Measurements from ENCODE around the gene CDC42BPA.
"Not testable (repeated sequence)": the region's sequence is repeated elsewhere in the genome, so short reads cannot be mapped to it uniquely, and the experiment has no call there.

CDC42BPA gene

DNA sequence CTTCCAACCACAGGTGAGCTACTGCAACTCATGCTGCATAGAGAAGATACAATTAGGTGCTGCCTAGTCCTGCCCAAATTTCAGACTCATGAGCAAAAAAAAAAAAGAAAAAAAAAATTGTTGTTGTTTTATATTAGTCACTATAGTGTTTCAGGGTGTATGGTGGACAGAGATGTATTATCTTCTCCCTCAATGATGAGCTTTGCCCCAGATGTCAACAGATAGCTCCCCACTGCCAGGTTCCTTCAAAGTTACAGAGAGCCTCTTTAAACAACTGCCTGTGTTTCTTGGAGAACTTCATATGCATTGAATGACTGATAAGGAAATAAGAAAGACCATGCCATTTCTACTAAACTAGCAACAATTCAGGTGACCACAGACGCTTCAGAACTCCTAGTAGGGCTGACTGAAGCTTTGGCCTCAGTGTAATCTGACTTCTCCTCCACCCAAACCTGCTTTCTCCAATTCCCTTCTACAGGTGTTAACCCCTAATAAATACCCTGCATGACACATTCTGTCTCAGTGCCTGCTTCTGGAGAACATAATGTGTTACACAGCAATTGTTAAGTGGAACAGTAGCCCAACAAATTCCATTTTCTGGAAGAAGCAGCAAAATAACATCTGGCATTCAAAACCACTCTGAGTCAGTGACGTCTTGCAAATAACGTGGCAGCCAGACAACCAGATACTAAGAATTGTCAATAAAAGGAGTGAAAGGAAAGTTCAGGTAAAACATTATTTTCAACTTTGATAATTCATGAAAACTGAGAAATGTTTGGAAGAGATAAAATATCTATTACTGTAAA is 147.7 kb downstream of the CDC42BPA start:
- H3K27ac Mint-ChIP-seq, result no peak overlapping the region
- ATAC-seq, result no peak
- H3K9me3 Mint-ChIP-seq, result no peaks in the 10 kb centered on the region
- H3K4me3 Mint-ChIP-seq, result no peak overlapping the region
- no peaks in the 10 kb centered on the region for H3K27me3 Mint-ChIP-seq
- H3K4me1 Mint-ChIP-seq, result peaks cover 6% of the 10 kb centered on the region
- no peak for DNase-seq

DNA sequence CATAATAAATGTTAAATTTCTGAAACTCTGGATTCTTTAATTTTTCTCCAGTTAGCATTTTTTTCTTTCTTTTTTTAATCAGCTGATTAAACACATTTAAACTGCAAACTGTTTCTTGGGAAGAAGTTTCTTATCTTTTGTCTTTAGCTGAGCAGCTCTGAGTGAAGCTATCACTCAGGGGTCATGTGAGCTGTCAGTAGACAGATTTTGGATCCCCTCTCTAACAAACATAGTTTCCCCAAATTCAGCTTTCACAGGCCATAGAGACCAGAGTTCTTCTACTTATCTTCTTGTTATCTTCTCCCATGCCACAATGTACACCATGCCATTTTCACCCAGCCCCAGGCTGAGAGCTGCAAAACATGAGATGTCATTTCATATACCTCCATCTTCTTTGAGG is 148.9 kb downstream of the CDC42BPA start:
- peaks cover 6% of the 10 kb centered on the region for H3K4me1 Mint-ChIP-seq
- H3K27ac Mint-ChIP-seq, result no peak overlapping the region
- H3K27me3 Mint-ChIP-seq, result no peaks in the 10 kb centered on the region
- H3K9me3 Mint-ChIP-seq, result no peaks in the 10 kb centered on the region
- ATAC-seq, result no peak
- no peak overlapping the region for H3K4me3 Mint-ChIP-seq
- DNase-seq, result no peak

DNA sequence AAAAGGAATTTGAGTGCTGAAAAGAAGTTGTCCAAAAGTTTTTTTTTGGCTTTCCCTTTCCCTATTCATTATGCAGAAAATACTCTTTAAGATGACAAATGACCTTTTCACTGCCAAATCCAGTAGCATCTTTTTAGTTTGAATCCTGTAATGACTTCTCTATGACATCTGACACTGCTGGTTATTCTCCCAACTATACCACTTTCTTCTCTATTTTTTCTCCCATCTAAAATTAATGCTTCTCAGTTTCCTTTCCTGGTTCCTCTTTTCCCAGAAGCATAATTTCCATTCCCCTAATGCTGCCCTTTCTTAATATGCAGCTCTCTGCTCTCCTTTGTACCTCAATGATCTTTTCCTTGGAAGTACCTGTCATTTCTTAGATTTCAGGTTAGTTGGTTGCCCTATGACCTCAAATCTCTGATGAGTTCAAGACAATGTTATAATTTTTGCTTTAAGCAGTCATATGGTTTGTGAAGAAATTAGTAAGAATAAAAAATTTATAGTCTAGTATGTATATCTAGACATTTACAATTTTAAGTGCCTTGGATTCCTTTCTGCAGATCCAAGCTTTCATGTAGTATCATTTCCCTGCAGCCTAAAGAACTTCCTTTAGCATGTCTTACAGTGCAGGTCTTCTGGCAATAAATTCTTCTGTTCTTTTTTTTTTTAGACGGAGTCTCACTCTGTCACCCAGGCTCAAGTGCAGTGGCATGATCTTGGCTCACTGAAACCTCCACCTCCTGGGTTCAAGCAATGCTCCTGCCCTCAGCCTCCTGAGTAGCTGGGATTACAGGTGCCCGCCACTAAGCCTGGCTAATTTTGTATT is 150.8 kb downstream of the CDC42BPA start:
- no peaks in the 10 kb centered on the region for H3K27me3 Mint-ChIP-seq
- ATAC-seq, result no peak

DNA sequence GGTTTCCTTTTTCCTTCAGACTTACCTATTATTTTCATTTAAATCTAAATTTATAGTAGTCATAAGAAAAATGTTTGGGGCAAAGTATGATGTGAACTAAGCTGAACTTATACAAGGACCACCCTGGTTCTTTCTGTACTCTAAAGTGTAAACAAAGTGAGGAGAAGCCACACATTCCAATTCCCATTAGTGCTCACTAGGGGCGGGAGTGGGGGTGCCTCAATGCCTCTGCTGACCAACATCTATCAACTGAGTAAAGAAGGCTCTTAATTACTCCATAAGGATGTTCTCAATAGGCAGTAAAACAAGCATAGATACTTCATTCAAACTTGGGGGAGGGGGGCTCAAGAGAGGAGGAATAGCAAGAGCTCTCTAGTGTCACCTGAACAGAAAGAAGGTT is 151.7 kb downstream of the CDC42BPA start:
- ATAC-seq, result no peak
- Mint-ChIP-seq H3K4me1 (peaks cover 6% of the 10 kb centered on the region), H3K9me3 (no peaks in the 10 kb centered on the region), H3K27me3 (no peaks in the 10 kb centered on the region), H3K4me3 (no peak overlapping the region), H3K27ac (no peak overlapping the region)
- DNase-seq, result no peak

More for the DNA sequence above, 150.8 kb downstream of the CDC42BPA start:
- Mint-ChIP-seq H3K4me1 (peaks cover 6% of the 10 kb centered on the region), H3K4me3 (no peak overlapping the region), H3K27ac (peak overlapping the region in 1 of 2 donors; percentile 4), H3K9me3 (no peaks in the 10 kb centered on the region)
- DNase-seq, result no peak

DNA sequence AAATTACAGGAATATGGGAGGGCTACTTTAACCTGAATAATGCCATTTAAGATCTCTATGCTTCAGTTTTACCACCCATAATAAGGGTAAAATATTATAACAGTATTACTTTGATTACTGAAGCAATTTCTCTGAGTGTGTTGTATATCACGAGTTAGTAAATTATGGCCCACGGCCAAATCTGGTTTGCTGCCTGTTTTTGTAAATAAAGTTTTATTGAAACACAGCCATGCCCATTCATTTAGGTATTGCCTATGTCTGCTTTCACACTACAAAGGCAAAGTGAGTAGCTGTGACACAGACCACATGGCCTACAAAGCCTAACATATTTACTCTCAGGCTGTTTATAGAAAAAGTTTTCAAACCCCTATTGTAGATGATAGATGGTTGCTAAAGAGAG is 156.8 kb downstream of the CDC42BPA start:
- Mint-ChIP-seq H3K27me3 (no peaks in the 10 kb centered on the region), H3K4me1 (no peaks in the 10 kb centered on the region), H3K4me3 (no peak overlapping the region), H3K9me3 (no peaks in the 10 kb centered on the region), H3K27ac (no peak overlapping the region)
- ATAC-seq (no peak), DNase-seq (no peak)

DNA sequence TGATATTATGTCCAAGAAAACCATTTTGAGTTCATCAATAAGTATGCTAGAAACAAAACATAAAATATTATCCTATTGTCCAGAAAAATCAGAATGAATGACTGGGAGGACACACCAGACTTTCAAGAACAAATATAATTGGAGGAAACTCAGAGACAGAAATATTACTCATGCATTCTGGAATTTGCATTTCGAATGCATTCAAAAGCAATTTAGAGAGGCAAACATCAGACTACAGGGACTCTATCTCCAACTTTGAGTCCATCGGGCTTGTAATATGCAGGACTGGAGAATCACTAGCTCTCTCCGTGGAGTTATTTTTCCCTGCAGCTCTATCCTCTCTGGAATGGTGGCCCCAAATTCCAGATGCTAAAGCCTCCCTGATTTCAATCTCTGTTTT is 161.8 kb downstream of the CDC42BPA start:
- ATAC-seq (no peak), DNase-seq (no peak)
- H3K27ac Mint-ChIP-seq, result no peak overlapping the region
- no peaks in the 10 kb centered on the region for H3K27me3 Mint-ChIP-seq
- H3K9me3 Mint-ChIP-seq, result no peaks in the 10 kb centered on the region
- no peak overlapping the region for H3K4me3 Mint-ChIP-seq
- no peaks in the 10 kb centered on the region for H3K4me1 Mint-ChIP-seq

DNA sequence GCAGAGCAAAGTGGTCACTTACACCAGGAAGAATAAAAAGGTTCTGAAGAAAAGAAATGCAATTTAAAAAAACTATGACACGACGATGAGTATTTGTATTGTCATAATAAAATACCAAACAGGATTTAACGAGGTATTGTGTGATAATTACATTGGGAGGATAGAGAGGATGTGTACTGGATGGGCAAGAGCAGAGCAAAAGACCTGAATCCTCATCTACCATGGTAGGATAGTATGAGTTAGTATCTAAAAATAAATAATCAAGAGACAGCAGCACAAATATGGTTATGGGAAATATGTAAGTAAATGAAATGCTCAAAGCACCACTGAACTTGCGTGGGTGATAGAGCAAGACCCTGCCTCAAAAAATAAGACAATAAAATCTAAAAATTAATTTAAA is 162.6 kb downstream of the CDC42BPA start:
- Mint-ChIP-seq H3K9me3 (no peaks in the 10 kb centered on the region), H3K4me3 (no peak overlapping the region), H3K4me1 (no peaks in the 10 kb centered on the region), H3K27ac (no peak overlapping the region), H3K27me3 (no peaks in the 10 kb centered on the region)
- ATAC-seq, result no peak
- DNase-seq, result no peak

DNA sequence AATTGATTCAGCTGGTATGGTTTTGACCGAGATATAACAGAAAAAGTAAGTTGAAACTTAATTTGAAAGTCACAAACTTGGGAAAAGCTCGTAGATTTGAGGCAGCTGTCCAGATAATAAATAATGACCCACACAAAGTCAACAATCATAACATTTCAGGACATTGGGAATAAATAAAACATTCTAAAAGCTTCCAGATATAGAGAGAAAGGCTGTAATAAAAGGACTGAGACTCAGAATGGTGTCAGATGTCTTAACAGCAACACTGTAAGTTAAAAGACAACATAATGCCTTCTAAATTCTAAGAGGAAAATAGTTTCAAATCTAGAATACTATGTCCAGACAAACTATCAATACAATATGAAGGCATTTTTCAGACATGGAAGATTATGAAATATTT is 163.3 kb downstream of the CDC42BPA start:
- no peaks in the 10 kb centered on the region for H3K4me1 Mint-ChIP-seq

DNA sequence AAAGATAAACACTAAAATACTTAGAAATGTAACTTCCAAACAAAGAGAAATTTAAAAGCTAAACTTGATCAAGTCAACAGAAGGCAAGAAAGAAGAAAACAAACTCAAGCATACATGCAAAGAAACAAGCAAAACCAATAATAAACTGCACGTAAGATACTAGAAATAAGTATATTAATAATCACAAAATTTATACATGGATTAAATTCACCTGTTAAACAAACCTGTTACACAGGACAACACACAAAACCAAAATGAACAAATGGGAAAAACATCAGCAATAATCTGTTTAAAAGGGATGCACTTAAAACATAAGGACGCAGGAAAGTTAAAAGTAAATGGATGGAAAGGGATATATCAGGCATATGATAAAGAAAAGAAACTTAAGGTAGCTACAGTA is 165.8 kb downstream of the CDC42BPA start:
- no peaks in the 10 kb centered on the region for H3K27me3 Mint-ChIP-seq
- H3K4me3 Mint-ChIP-seq, result no peak overlapping the region
- H3K9me3 Mint-ChIP-seq, result no peaks in the 10 kb centered on the region
- H3K4me1 Mint-ChIP-seq, result no peaks in the 10 kb centered on the region
- H3K27ac Mint-ChIP-seq, result no peak overlapping the region
- no peak for ATAC-seq
- DNase-seq, result no peak

More for the DNA sequence above, 163.3 kb downstream of the CDC42BPA start:
- ATAC-seq (no peak), DNase-seq (no peak)
- Mint-ChIP-seq H3K27ac (no peak overlapping the region), H3K9me3 (no peaks in the 10 kb centered on the region), H3K4me3 (no peak overlapping the region), H3K27me3 (no peaks in the 10 kb centered on the region)

DNA sequence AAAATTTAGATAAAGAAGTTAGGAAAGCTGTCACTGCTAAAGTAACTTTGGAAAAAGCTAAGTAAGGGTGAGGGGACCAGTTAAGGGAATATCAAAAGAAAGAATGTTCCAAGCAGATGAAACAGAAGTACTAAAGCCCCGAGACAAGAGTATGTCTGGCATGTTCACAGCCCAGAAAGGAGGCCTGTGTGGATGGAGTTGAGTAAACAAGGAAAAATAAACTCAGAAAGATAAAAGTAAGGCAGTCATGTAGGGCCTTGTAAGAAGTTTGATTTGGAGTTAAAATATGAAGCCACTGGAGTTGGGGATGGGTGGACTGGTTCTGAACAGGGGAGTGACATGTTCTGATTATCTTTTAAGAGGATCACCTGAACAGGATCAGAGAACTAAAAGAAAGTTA is 177.9 kb downstream of the CDC42BPA start:
- H3K27me3 Mint-ChIP-seq, result no peaks in the 10 kb centered on the region
- ATAC-seq, result no peak
- no peak for DNase-seq
- H3K9me3 Mint-ChIP-seq, result no peaks in the 10 kb centered on the region
- H3K27ac Mint-ChIP-seq, result no peak overlapping the region
- H3K4me3 Mint-ChIP-seq, result no peak overlapping the region
- no peaks in the 10 kb centered on the region for H3K4me1 Mint-ChIP-seq

DNA sequence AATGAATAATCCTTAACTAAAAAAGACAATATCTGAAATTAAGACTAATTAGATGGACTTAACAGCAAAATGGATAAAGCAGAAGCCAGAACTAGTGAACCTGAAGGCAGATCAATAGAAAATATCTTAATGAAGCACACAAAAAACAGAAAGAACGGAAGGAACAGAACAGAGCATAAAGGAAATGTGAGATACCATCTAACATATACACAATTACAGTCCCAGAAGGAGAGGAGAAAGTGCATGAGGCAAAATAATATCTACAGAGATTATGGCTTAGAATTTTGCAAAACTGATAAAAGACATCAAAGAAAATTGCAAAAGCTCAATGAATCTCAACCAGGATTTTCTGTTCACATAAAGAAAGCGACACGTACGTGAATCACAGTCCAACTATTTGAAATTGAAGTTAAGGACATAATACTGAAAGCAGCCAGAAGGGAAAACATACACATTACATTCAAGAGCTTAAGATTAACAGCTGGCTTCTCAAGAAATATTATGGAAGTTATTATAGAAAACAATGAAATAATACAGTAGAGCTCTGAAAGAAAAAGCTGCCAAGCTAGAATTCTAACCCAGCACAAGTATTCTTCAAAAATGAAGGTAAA is 182.0 kb downstream of the CDC42BPA start:
- DNase-seq (no peak), ATAC-seq (no peak)
- no peak overlapping the region for H3K27ac Mint-ChIP-seq
- no peaks in the 10 kb centered on the region for H3K4me1 Mint-ChIP-seq
- H3K4me3 Mint-ChIP-seq, result no peak overlapping the region
- H3K9me3 Mint-ChIP-seq, result no peaks in the 10 kb centered on the region
- no peaks in the 10 kb centered on the region for H3K27me3 Mint-ChIP-seq

DNA sequence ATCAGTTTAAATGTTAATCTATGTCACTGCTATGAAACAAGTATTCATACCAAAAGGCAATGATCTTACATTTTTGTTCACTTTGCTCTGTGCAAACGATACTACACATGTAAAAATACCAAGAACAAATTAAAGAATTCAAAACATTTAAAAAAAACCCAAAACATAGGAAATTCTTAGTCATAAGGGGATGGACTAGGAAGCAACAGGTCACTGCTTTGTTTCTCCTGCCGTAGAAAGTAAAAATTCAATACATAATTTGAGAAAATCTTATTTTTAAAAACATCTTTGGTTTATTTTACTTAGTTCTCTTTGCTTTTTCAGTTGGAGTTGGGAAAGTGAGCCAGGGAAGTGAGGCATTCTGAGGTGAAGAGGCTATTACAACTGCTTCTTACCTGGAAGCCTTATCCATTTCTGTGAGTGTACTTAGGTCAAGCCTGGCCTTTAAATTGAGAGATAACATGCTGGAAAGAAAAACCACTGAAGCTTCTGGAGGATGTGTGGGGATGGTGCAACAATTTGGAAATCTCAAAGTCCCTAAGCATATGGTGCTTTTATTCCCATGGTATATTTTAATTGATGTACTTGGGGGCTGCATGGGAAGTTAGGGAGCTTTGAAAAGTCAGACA is 183.5 kb downstream of the CDC42BPA start:
- Mint-ChIP-seq H3K27ac (peak overlapping the region in 1 of 2 donors; percentile 80), H3K27me3 (no peaks in the 10 kb centered on the region)
- DNase-seq, result no peak

DNA sequence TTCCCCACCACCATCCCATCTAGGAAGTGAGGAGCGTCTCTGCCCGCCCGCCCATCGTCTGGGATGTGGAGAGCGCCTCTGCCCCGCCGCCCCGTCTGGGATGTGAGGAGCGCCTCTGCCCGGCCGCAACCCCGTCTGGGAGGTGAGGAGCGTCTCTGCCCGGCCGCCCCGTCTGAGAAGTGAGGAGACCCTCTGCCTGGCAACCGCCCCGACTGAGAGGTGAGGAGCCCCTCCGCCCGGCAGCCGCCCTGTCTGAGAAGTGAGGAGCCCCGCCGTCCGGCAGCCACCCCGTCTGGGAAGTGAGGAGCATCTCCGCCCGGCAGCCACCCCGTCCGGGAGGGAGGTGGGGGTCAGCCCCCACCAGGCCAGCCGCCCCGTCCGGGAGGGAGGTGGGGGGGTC is 185.6 kb downstream of the CDC42BPA start:
- not testable (repeated sequence) for H3K4me1 Mint-ChIP-seq, ATAC-seq, DNase-seq, H3K27ac Mint-ChIP-seq, H3K9me3 Mint-ChIP-seq, H3K4me3 Mint-ChIP-seq, H3K27me3 Mint-ChIP-seq

More for the DNA sequence above, 183.5 kb downstream of the CDC42BPA start:
- no peaks in the 10 kb centered on the region for H3K4me1 Mint-ChIP-seq
- no peak for ATAC-seq
- no peaks in the 10 kb centered on the region for H3K9me3 Mint-ChIP-seq
- no peak overlapping the region for H3K4me3 Mint-ChIP-seq

DNA sequence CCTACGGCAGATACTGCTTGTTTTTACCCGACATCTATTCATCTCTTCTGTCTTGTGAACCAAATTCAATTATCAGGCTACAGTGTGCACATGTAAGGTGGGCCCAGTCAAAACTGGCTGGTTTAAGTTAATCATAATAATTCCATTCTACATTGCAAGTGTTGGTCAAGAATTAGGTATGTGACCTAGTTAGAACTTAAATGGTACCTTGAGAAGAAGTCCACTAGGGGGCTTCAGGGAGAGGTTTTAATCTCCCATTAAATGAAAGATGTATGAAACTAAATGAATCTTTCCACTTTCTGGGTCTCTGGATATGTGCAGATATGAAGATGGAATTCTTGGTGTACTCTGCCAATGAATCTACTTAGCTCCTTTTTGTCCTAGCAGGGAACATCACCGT is 187.1 kb downstream of the CDC42BPA start:
- Mint-ChIP-seq H3K27me3 (no peaks in the 10 kb centered on the region), H3K9me3 (no peaks in the 10 kb centered on the region), H3K4me3 (no peak overlapping the region), H3K27ac (no peak overlapping the region), H3K4me1 (no peaks in the 10 kb centered on the region)
- no peak for DNase-seq
- no peak for ATAC-seq

DNA sequence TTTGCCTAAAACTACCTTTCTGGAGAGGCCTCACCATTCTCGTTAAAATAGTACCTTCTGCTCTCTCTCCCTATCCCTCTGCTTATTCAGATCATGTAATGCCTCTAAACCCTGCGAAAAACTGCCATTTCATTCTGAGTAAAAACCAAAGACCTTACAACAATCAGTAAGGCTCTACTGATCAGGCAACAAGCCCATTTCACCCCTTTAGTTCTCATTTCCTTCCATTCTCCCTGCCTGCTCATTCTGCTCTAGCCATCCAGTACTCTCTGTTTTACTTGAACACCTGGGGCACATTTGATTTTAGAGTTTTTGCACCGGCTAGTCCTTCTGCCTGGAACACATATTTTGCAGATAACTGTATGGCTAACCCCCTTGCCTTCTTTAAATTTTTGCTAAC is 190.4 kb downstream of the CDC42BPA start:
- no peak overlapping the region for H3K27ac Mint-ChIP-seq
- no peaks in the 10 kb centered on the region for H3K9me3 Mint-ChIP-seq
- ATAC-seq (no peak), DNase-seq (no peak)
- no peaks in the 10 kb centered on the region for H3K4me1 Mint-ChIP-seq
- H3K4me3 Mint-ChIP-seq, result no peak overlapping the region
- no peaks in the 10 kb centered on the region for H3K27me3 Mint-ChIP-seq

Measured in stimulated activated naive CD8-positive, alpha-beta T cell treated with anti-CD3 and anti-CD28 coated beads, Interleukin-15, amount 100 ng/mL, for 72 hours (primary cell).